Sciatic nerve (tissue), 1 donor: ENCODE results near the gene CFAP298. TPM values are rescaled to one million over a fixed set of nuclear protein-coding genes. Genes with fewer than 3 reads are reported as not detected.

Experiments
- total RNA-seq: library from RNA; stranded (reverse); fragmentation: NEBNext Ultra II Directional; extraction: Animal tissue kit (Norgen Biotek cat#: 25700); gene quantifications from one replicate; pipeline ENCODE4 v1.2.1, GENCODE V29; 2021
- donor health status: DM: no; HTN: no; CAD: no.

CFAP298 gene
- total RNA-seq, 1 donor from 2014 or later, result 27.4 TPM

Other genes with a start within 250 kb of the CFAP298 start
- 30.4 TPM for gene URB1, start 219.4 kb downstream of the CFAP298 start, total RNA-seq
- 65.8 TPM for gene EVA1C, start 199.7 kb downstream of the CFAP298 start, total RNA-seq
- gene TCP10L, start 26.9 kb downstream of the CFAP298 start, total RNA-seq, result 1.9 TPM
- gene SYNJ1, start 115.6 kb upstream of the CFAP298 start, total RNA-seq, result 25.2 TPM
- gene PAXBP1, start 159.4 kb upstream of the CFAP298 start, total RNA-seq, result 54.1 TPM